Articular chondrocyte of knee joint (primary cell): ENCODE measurements around the gene DYNLRB1. TPM values are rescaled to one million over a fixed set of nuclear protein-coding genes. Genes with fewer than 3 reads are reported as not detected.

ENCODE experiments used
- small RNA-seq: library from RNA; depleted of rRNA; stranded (forward); fragments of <200 nt; gene quantifications from one replicate; pipeline ENCODE3, GENCODE V24; 2012
- total RNA-seq: library from RNA; depleted of rRNA; stranded (reverse); fragments of >200 nt; gene quantifications from 2 replicates; pipeline ENCODE4 v1.2.3, GENCODE V29; 2012

Gene DYNLRB1
- total RNA-seq: 73.1 and 76.4 TPM in 2 replicates

DNA sequence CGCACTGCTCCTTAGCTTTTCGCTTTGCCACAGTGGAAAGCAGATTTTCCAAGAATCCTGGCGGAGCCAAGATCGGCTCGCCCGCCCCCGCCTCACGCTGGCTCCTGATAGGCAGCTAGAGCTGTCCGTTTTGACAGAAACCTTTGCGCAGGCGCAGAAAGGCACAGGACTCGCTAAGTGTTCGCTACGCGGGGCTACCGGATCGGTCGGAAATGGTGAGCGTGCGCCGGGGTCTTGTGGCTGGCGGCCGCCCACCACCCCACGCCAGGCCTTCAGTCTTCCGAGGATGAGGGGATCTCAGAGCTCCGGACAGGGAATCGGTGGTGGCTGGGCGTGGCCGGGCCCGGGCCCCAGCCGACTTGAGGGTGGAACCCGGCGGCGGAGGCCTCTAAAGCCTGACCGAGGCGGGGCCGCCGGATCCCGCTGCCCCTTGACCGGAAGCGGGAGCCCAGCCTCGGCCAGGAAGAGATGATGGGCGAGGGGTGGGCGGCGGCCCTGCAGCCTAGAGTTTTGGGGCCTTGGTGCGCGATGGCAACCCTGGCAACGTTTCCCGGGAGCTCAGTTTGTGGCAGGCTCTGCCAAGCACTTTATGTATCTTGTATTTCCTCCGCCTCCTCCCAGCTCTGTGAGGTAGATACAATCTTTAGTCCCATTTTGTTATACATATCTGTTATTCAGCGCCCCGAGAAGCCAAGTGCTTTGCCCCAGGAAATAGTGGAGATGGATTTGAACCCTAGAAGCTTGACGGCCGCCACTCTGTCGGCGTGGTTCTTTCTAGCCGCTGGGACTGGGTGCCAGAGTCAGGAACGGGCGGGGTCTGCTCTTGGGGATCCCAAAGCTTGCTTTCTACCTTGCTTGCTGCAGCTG is at the start of gene DYNLRB1:
DYNLRB1 (plus strand) TSS at position 176 of the 867 bp plus-strand sequence; CDS start at position 213, 37 bp downstream.

DNA sequence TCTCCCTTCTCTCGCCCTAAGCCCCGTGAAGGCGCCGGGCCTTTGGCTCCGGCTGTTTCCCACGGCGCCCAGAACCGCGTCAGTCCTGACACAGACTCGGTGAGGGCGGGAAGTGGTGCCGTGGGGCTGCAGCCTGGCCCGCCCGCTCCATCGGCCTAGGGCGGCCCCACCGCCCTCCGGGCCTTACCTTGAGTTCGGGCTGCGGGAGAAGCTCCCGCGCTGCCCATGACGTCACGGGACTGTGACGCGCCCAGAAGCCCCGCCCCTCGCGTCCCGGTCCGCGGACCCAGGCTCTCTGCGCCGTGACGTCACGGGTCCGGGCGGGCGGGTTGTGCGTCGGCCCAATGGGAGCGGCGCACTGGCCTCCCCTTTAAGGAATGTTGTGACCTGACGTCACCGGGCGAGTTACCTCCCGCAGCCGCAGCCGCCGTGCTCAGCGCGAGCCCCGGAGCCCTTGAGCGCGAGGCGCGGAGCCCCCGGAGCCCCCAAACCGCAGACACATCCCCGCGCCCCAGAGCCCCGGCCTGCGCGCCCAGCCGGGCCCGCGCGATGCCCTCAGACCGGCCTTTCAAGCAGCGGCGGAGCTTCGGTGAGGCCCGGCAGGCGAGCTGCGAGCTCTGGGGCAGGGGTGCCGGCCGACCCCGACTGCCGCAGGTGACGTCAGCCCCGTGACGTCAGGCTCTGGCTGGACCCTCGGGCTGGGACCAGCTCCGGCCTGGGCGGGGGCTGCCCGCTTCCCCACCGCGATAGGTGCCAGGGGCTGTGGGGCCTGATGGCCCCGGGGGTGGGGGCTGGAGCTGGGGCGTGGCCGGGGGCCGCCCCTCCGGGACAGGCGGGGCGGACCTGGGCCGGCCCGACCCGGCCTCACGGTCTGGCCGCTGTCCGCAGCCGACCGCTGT is 42.3 kb downstream of the DYNLRB1 start, which contains the start of gene MAP1LC3A:
MAP1LC3A (plus strand) TSS at position 399 of the 899 bp plus-strand sequence; CDS start at position 550, 151 bp downstream.

Small RNA genes within 50 kb of the gene (small RNA-seq; reads per million reads assigned to genes)
- not detected for gene RF00019

Other genes starting within 250 kb of the DYNLRB1 start
- gene AHCY, start 213.1 kb upstream of the DYNLRB1 start, total RNA-seq: 76.9 and 101 TPM in 2 replicates
- gene ITCH, start 153.1 kb upstream of the DYNLRB1 start, total RNA-seq: 74.6 and 74.9 TPM in 2 replicates
- gene MAP1LC3A, start 42.3 kb downstream of the DYNLRB1 start, total RNA-seq: 22.7 and 30.8 TPM in 2 replicates
- 14.7 and 15.7 TPM in 2 replicates for gene PIGU, start 160.7 kb downstream of the DYNLRB1 start, total RNA-seq
- 8.9 and 14.1 TPM in 2 replicates for gene TP53INP2, start 187.9 kb downstream of the DYNLRB1 start, total RNA-seq